Calu3 (cell line): ENCODE results near the gene SSC4D. TPM values are rescaled to one million over a fixed set of nuclear protein-coding genes. Genes with fewer than 3 reads are reported as not detected.
"Not testable (repeated sequence)": the region's sequence is repeated elsewhere in the genome, so short reads cannot be mapped to it uniquely, and the experiment has no call there.

Source experiments
- BruUV-seq: library from RNA; stranded (reverse); fragments of 400-500 nt; replicated peaks from 2 replicates; lab custom pipeline; 2021; lab: Mats Ljungman, UMichigan
- CTCF ChIA-PET: fragments of 300-600 bp; sonication (Branson Sonifier 250); formaldehyde crosslinking; loops from one replicate; lab custom pipeline; 2022; ENCODE audit warnings: antibody characterized with exemption; lab: Charles Lee
- DNase-seq: peaks from one replicate; pipeline ENCODE4 v3.0.0; 2022
- H3K27ac Mint-ChIP-seq: one replicate; pipeline ENCODE4 v1.8.0; 2022; ENCODE audit warnings: mixed read lengths; ENCODE audit not compliant: unreplicated experiment
- H3K27me3 Mint-ChIP-seq: one replicate; pipeline ENCODE4 v1.8.0; 2022; ENCODE audit warnings: mixed read lengths; ENCODE audit not compliant: unreplicated experiment
- H3K36me3 Mint-ChIP-seq: one replicate; pipeline ENCODE4 v1.8.0; 2022; ENCODE audit warnings: mild to moderate bottlenecking, moderate library complexity, mixed read lengths; ENCODE audit not compliant: insufficient read depth, unreplicated experiment
- H3K4me1 Mint-ChIP-seq: one replicate; pipeline ENCODE4 v1.8.0; 2022; ENCODE audit warnings: mild to moderate bottlenecking, low read depth, mixed read lengths; ENCODE audit not compliant: unreplicated experiment
- H3K4me3 Mint-ChIP-seq: one replicate; pipeline ENCODE4 v1.8.0; 2022; ENCODE audit warnings: mild to moderate bottlenecking, low read depth, moderate library complexity, mixed read lengths; ENCODE audit not compliant: unreplicated experiment
- H3K9me3 Mint-ChIP-seq: one replicate; pipeline ENCODE4 v1.8.0; 2022; ENCODE audit warnings: low read depth, mixed read lengths; ENCODE audit not compliant: unreplicated experiment
- CTCF ChIP-seq: fragments of 200-600 bp; IDR thresholded peaks from one replicate; pipeline ENCODE4 v1.8.0; 2022; ENCODE audit warnings: antibody characterized with exemption; ENCODE audit not compliant: unreplicated experiment
- intact Hi-C: fragments of 100-400 bp; cut with micrococcal nuclease; formaldehyde crosslinking; loops from one replicate; pipeline ENCODE4 v1.10.0; 2022; ENCODE audit not compliant: unreplicated experiment
- total RNA-seq: library from RNA; stranded (reverse); gene quantifications from 2 replicates; pipeline ENCODE4 v1.2.3, GENCODE V29; 2022

SSC4D gene
- total RNA-seq, 1 experiment from 2014 or later = not detected

DNA sequence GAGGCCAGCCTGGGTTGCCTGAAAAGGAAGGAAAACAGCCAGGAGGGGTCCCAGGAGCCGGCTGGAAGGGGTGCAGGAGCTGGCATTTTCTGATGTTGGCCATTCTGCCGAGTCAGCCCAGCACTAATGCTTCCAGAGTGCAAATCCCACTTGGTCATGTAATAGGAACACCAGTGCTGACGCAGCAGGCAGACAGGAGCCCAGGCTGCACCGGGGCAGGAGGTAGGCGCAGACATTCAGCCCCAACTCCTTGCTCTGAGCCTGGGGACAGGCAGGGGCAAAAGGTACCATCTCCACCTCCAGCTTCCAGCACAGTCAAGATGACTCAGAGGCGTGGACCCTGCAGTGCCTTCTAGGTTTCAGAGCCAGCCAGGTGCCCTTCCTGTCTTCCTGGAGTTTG is 40.5 kb downstream of the SSC4D start:
- no TSS peak for BruUV-seq
- Mint-ChIP-seq H3K4me1 (peaks cover 24% of the 10 kb centered on the region), H3K4me3 (no peak overlapping the region), H3K36me3 (peaks cover 5% of the 10 kb centered on the region), H3K9me3 (peaks cover 2% of the 10 kb centered on the region), H3K27me3 (no peaks in the 10 kb centered on the region), H3K27ac (no peak overlapping the region)
- no peak for DNase-seq
- intact Hi-C loops = no loop called here
- no peak for TF ChIP-seq CTCF
- CTCF ChIA-PET = no interaction called here

DNA sequence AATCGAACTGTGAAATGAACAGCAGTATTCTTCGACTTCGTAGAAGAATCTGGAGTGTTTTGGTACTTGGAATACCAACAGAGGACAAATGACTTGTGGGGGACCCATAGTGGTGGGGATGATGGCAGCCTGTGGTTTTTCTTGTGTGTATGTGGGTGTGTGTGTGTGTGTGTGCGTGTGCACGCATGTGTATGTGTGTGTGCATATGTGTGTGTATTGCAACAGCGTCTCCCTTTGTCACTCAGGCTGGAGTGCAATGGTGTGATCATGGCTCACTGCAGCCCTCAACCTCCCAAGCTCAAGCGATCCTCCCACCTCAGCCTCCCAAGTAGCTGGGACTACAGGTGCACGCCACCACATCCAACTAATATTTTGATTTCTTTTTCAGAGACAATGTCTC is 41.3 kb downstream of the SSC4D start:
- no peak for TF ChIP-seq CTCF
- Mint-ChIP-seq H3K27me3 (no peaks in the 10 kb centered on the region), H3K36me3 (peaks cover 5% of the 10 kb centered on the region), H3K4me1 (peaks cover 22% of the 10 kb centered on the region), H3K27ac (no peak overlapping the region), H3K9me3 (no peaks in the 10 kb centered on the region), H3K4me3 (no peak overlapping the region)
- DNase-seq = no peak
- no TSS peak for BruUV-seq
- CTCF ChIA-PET = no interaction called here
- intact Hi-C loops = no loop called here

GRCh38 chr7:76364198-76364584 is 45.3 kb downstream of the SSC4D start:
- CTCF ChIA-PET = interaction anchor here (0.6 kb wide), 1 partner anchor 51 kb away, joined by 5 read pairs; no protein-coding TSS in a partner anchor
- no peaks in the 10 kb centered on the region for H3K27me3 Mint-ChIP-seq
- H3K9me3 Mint-ChIP-seq = no peaks in the 10 kb centered on the region
- intact Hi-C loops = no loop called here
- no peak for DNase-seq
- no TSS peak for BruUV-seq
- H3K36me3 Mint-ChIP-seq = peaks cover 12% of the 10 kb centered on the region
- H3K27ac Mint-ChIP-seq = no peak overlapping the region
- peaks cover 15% of the 10 kb centered on the region for H3K4me1 Mint-ChIP-seq
- H3K4me3 Mint-ChIP-seq = no peak overlapping the region
- no peak for TF ChIP-seq CTCF

DNA sequence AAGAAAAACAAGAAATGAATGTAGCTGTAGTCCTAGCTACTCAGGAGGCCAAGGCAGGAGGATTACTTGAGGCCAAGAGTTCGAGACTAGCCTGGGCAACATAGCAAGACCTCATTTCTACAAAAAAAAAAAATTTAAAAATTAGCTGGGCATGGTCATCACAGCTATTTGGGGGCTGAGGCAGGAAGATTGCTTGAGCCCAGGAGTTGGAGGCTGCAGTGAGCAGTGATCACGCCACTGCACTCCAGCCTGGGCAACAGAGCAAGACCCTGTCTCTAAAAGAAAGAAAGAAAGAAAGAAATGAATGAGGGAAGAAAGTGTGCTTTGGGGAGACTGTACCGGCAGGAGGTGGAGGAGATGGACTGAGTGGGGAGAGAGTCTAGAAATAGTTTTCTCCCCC is 45.7 kb downstream of the SSC4D start:
- CTCF ChIA-PET, H3K4me3 Mint-ChIP-seq, H3K27me3 Mint-ChIP-seq, H3K9me3 Mint-ChIP-seq, intact Hi-C loops, BruUV-seq, H3K27ac Mint-ChIP-seq, DNase-seq: not testable (repeated sequence)
- H3K4me1 Mint-ChIP-seq = peaks cover 15% of the 10 kb centered on the region
- H3K36me3 Mint-ChIP-seq = peaks cover 16% of the 10 kb centered on the region

DNA sequence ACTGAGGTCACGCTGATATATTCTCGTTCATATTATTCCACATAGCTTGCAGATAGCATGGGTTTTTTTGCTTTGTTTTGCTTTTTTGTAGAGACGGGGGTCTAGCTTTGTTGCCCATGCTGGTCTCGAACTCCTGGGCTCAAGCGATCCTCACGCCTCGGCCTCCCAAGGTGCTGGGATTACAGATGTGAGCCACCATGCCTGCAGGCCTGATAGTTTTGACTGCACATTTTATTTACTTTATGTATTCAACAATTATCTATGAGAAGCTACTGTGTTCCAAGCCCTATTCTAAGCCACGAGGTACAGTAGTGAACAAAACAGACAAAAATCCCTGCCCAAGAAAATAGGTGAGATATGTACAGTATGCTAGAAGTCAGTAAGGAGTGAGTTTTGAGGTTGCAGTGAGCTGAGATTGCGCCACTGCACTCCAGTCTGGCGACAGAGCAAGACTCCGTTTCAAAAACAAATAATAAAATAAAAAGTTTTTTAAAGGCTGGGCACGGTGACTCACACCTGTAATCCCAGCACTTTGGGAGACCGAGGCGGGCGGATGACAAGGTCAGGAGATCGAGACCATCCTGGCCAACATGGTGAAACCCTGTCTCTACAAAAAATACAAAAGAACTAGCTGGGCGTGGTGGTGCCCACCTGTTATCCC is 49.4 kb downstream of the SSC4D start:
- Mint-ChIP-seq H3K9me3 (no peaks in the 10 kb centered on the region), H3K27ac (peak overlapping the region; percentile 76), H3K4me3 (peak overlapping the region; percentile 90), H3K4me1 (peaks cover 23% of the 10 kb centered on the region), H3K27me3 (no peaks in the 10 kb centered on the region), H3K36me3 (peaks cover 49% of the 10 kb centered on the region)
- no peak for TF ChIP-seq CTCF
- CTCF ChIA-PET = interaction anchor here (0.8 to 1.0 kb wide), 3 partner anchors 18 to 51 kb away, joined by 3 to 4 read pairs (median 3); no protein-coding TSS in a partner anchor
- no peak for DNase-seq
- intact Hi-C loops = no loop called here
- BruUV-seq = no TSS peak
